Activated CD8-positive, alpha-beta memory T cell treated with anti-CD3 and anti-CD28 coated beads, Interleukin-2, amount 50 U/mL, for 1 hour (primary cell): Measurements from ENCODE around the gene ZBTB43.
A peak's percentile ranks its signal among the peaks of the same experiment; 100 is the strongest.

Source experiments
- DNase-seq: peaks from one replicate; pipeline ENCODE4 v3.0.0-alpha.2; 2020; ENCODE audit errors: extremely low read depth

The ZBTB43 gene

GRCh38 chr9:126857261-126857960 lies 52.6 kb downstream of the ZBTB43 start:
- no peak for DNase-seq

DNA sequence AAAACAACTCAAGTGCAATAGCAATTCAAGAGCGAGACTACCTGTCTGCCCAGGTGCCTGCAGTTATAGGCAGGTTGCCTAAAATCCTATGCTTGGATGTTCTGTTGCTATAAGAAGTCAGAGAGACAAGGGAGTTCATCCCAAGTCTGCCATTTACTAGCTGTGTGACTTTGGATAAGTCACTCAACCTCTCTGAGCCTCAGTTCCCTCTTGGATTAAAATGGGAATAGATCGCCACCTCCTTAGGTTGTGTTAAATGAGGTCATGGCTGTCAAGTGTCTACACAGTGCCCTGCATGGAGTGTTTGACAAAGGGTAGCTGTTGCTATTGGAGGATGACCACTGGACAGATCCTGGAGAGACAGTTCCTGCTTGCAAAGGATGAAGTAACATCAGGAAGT lies 54.3 kb downstream of the ZBTB43 start:
- no peak for DNase-seq

- DNase-seq = peak; percentile 13
These were observed 55.4 kb downstream of the ZBTB43 start, which contains the start of gene ZBTB34 for GRCh38 chr9:126860077-126860756. TSS of gene ZBTB34 (plus strand) at chr9:126860639. CDS start at chr9:126879400, 18,761 bp downstream.

- DNase-seq = no peak
These were observed 56.1 kb downstream of the ZBTB43 start for GRCh38 chr9:126860757-126861466.

DNA sequence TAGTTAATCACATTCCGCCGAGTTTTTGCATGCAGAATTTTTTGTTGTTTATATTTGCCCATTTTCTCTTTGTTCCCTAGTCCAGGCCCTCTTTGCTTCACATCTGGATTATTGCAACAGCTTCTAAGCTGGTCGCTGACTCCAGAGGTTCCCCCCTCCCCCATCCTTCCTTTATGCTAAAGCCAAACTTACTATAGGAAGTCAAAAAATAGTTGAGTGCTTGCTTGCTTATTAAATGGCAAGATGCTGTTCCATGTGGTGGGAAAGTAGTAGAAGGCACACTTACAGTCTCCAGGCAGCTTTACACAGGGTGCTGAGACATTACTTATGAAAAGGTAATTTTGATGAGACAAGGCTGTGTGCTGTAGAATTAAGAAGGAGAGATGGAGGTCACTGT lies 56.9 kb downstream of the ZBTB43 start:
- DNase-seq = no peak

- no peak for DNase-seq
These were observed 57.4 kb downstream of the ZBTB43 start for GRCh38 chr9:126862104-126862761.

- DNase-seq = no peak
These were observed 59.9 kb downstream of the ZBTB43 start for GRCh38 chr9:126864771-126865170.

- no peak for DNase-seq
These were observed 64.5 kb downstream of the ZBTB43 start for GRCh38 chr9:126869368-126869767.

- DNase-seq = no peak
These were observed 67.7 kb downstream of the ZBTB43 start for GRCh38 chr9:126872516-126872915.

DNA sequence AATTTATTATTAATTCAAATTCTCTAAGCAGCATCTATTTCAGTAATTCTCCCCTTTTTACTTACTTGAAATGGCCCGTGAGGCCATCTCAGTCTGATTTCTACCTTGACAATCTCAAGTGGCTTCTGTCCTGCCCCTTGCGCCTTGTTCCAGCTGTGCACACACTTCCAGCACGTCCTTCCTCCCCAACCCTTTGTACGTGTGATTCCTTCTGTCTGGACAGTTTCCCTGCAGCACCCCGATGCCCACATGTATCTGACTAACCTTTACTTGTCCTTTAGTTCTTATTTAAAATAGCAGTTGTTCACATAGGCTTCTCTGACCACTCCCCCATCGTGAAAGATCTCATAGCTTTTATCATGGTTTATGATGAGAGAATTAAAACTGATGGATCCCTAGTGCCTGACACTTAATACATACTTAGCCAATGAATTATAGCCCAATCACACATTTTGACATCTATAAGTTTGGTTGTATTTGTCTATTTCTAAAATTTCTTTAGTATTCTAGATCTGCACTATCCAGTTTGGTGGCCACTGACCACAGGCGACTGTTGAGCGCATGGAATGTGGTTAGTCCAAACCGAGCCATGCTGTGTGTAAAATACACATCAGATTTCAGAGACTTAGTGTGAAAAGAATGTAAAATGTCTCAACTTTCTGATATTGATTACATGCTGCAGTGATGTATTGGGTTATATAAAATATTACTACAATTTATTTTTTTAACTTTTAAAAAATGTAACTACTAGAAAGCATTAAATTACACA lies 69.9 kb downstream of the ZBTB43 start:
- no peak for DNase-seq

GRCh38 chr9:126875756-126876510 lies 71.1 kb downstream of the ZBTB43 start:
- no peak for DNase-seq

DNA sequence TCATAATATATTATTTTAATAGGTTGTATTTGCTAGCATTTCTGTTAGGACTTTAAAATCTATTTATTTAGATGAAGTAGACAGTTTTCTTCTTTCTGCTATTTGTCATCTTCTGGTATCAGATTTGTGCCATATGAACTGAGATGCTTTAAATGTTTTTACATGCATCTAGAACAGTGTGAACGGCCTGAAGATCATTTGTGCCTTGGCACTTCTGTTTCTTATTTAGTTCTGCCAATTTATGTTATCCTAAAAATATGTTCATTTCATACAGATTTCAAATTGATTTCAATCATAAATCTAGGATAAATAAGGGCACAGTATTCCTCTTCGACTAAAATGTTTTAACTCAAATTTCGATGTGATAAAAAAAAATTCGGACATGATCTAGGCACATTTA lies 71.7 kb downstream of the ZBTB43 start:
- no peak for DNase-seq

GRCh38 chr9:126877418-126877817 lies 72.6 kb downstream of the ZBTB43 start:
- no peak for DNase-seq

GRCh38 chr9:126879288-126879687 lies 74.4 kb downstream of the ZBTB43 start:
- no peak for DNase-seq

DNA sequence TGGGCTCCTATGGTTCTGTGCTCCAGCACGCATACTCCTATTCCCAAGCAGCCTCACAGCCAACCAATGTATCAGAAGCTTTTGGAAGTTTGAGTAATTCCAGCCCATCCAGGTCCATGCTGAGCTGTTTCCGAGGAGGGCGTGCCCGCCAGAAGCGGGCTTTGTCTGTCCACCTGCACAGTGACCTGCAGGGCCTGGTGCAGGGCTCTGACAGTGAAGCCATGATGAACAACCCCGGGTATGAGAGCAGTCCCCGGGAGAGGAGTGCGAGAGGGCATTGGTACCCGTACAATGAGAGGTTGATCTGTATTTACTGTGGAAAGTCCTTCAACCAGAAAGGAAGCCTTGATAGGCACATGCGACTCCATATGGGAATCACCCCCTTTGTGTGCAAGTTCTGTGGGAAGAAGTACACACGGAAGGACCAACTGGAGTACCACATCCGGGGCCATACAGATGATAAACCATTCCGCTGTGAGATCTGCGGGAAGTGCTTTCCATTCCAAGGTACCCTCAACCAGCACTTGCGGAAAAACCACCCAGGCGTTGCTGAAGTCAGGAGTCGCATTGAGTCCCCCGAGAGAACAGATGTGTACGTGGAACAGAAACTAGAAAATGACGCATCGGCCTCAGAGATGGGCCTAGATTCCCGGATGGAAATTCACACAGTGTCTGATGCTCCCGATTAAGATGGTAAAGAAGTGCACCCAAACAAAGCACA lies 75.5 kb downstream of the ZBTB43 start:
- no peak for DNase-seq

DNA sequence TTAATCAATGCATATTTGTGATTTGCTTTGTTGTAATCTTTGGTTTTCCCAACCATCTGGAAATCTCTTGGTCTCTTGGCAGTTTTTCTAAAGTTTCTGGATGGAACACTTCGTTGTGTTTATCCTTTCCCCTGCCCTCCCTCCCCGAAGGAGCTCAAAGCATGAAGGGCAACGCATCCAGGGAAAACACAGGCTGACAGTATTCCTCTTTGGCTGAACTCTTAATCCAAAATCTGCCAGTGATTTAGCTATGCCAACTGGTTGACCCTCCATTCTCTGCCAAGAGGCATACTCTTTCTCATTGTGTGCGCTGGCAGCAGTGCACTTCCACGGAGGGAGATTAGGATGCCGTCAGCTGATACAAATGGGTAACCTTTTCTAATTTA lies 76.1 kb downstream of the ZBTB43 start:
- DNase-seq = no peak

DNA sequence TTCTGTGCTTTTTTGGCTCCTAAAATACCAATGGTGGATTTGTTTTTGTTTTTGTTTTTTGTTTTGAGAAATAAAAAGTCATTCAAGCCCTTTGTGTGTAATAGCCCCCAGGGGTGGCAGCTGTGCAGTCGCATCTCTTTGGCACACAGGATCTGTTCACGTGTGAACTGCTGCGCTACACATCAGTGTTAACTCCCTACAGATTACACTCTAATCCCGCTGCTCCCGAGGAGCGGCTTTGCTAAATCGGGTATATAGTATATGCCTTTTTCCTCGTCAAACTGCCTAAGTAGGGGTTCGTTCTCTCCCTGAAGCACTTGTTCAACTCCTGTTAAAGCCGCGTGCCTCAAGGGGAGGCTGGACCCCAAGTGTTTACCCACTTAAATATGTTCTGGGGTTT lies 77.9 kb downstream of the ZBTB43 start:
- no peak for DNase-seq

DNA sequence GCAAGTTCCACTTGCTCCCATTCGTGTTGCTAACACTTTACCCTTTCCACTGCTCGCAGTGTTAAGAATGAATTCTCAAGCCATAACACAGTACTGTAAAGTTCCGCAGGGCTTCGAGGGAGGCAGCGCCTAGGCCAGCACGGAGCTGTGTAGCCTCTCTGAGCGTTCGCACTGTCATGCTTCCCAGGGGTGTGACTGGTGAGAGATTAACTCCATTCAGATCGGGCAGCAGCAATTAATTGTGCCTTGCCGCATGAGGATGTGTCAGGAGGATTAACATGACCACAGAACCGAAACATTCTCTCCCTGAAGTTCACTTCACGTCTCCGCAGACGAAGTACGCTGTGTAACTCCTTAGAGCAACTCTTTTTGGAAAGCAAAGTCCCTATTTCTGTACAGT lies 78.8 kb downstream of the ZBTB43 start:
- no peak for DNase-seq

GRCh38 chr9:126885131-126885641 lies 80.3 kb downstream of the ZBTB43 start:
- DNase-seq = no peak
